Measurements from ENCODE around the gene CHD3. TPM values are rescaled to one million over a fixed set of nuclear protein-coding genes. Genes with fewer than 3 reads are reported as not detected.

CHD3 gene
- total and polyA plus RNA-seq, 2 donors (not counting 1 experiment from before 2014, with no cell fraction given) = 68.1 to 69.1 TPM

- no peak overlapping the region for H3K27ac Mint-ChIP-seq
- intact Hi-C loops (cut with micrococcal nuclease) = no loop called here
- H3K27ac ChIP-seq (ENCODE audit: low read length in 2 of 2) = no peak overlapping the region
- no peaks in the 10 kb centered on the region for H3K79me2 ChIP-seq (ENCODE audit: control insufficient read depth, insufficient read depth, low read length)
- CTCF ChIA-PET = no interaction called here
- no peaks in the 10 kb centered on the region for H4K20me1 ChIP-seq (ENCODE audit: control insufficient read depth, insufficient read depth, low read length, poor library complexity, severe bottlenecking)
- TF ChIP-seq CTCF (IDR thresholded peaks at IDR 0.05) (no peak), EZH2 (IDR thresholded peaks at IDR 0.05; ENCODE audit: borderline replicate concordance, insufficient read depth, low read depth, low read length, poor library complexity, severe bottlenecking) (no peak)
- H3K9me3 ChIP-seq (ENCODE audit: control extremely low read depth in 1 of 3, control insufficient read depth in 2 of 3, insufficient read depth in 1 of 3, low read length in 2 of 3) = no peaks in the 10 kb centered on the region
- H3K4me1 Mint-ChIP-seq = no peaks in the 10 kb centered on the region
- POLR2A ChIA-PET = no interaction called here
- H3K4me1 ChIP-seq (ENCODE audit: control insufficient read depth in 2 of 2, insufficient read depth in 2 of 2, low read length in 2 of 2) = no peaks in the 10 kb centered on the region
- peaks cover 4 to 87% of the 10 kb centered on the region in 2 experiments for H3K36me3 ChIP-seq (replicated peaks in 1 of 2; ENCODE audit: control extremely low read depth in 1 of 2, control insufficient read depth in 1 of 2, extremely low read depth in 1 of 2, insufficient read depth in 2 of 2, low read length in 1 of 2)
- no peak overlapping the region for H2AFZ ChIP-seq (ENCODE audit: insufficient read depth, low read depth, low read length, poor library complexity, severe bottlenecking)
- DNase-seq (no peak), ATAC-seq (ENCODE audit: low read depth) (no peak)
- no peak overlapping the region for H3K4me3 Mint-ChIP-seq
- H3K4me2 ChIP-seq (replicated peaks; ENCODE audit: low read depth, low read length, poor library complexity, severe bottlenecking) = no peak overlapping the region
- no peaks in the 10 kb centered on the region for H3K27me3 Mint-ChIP-seq
- WGBS (ENCODE audit: insufficient coverage) = 98% methylated on average over 20 of the region's 22 CpGs
- no peak overlapping the region for H3K9ac ChIP-seq (ENCODE audit: low read length)
- no peak overlapping the region for H3K4me3 ChIP-seq (ENCODE audit: control extremely low read depth in 1 of 5, extremely low read depth in 1 of 5, insufficient read depth in 1 of 5, low read depth in 2 of 5, low read length in 4 of 5)
- no peaks in the 10 kb centered on the region for H3K9me3 Mint-ChIP-seq (ENCODE audit: insufficient read depth)
- H3K27me3 ChIP-seq (replicated peaks in 1 of 4; ENCODE audit: control extremely low read depth in 1 of 4, control insufficient read depth in 3 of 4, insufficient read depth in 4 of 4, low read length in 3 of 4) = no peaks in the 10 kb centered on the region
Observed at GRCh38 chr17:7903154-7904103, 14.8 kb downstream of the CHD3 start.

GRCh38 chr17:7909089-7909488 is 20.5 kb downstream of the CHD3 start:
- POLR2A ChIA-PET = no interaction called here

More at GRCh38 chr17:7909089-7909488, 20.5 kb downstream of the CHD3 start:
- no peak overlapping the region for H3K27ac ChIP-seq (ENCODE audit: low read length in 2 of 2)
- no peak for ATAC-seq (ENCODE audit: low read depth)
- no peaks in the 10 kb centered on the region for H3K79me2 ChIP-seq (ENCODE audit: control insufficient read depth, insufficient read depth, low read length)
- intact Hi-C loops (cut with micrococcal nuclease) = no loop called here
- Mint-ChIP-seq H3K4me3 (no peak overlapping the region), H3K9me3 (ENCODE audit: insufficient read depth) (no peaks in the 10 kb centered on the region), H3K4me1 (peaks cover 5% of the 10 kb centered on the region), H3K27ac (no peak overlapping the region), H3K27me3 (no peaks in the 10 kb centered on the region)
- H2AFZ ChIP-seq (ENCODE audit: insufficient read depth, low read depth, low read length, poor library complexity, severe bottlenecking) = no peak overlapping the region
- no peak overlapping the region for H3K9ac ChIP-seq (ENCODE audit: low read length)
- WGBS (ENCODE audit: insufficient coverage) = over 99% methylated on average over 22 of the region's 29 CpGs
- peaks cover 7 to 61% of the 10 kb centered on the region in 2 experiments for H3K36me3 ChIP-seq (replicated peaks in 1 of 2; ENCODE audit: control extremely low read depth in 1 of 2, control insufficient read depth in 1 of 2, extremely low read depth in 1 of 2, insufficient read depth in 2 of 2, low read length in 1 of 2)
- H3K4me3 ChIP-seq (ENCODE audit: control extremely low read depth in 1 of 5, extremely low read depth in 1 of 5, insufficient read depth in 1 of 5, low read depth in 2 of 5, low read length in 4 of 5) = no peak overlapping the region
- H3K27me3 ChIP-seq (replicated peaks in 1 of 4; ENCODE audit: control extremely low read depth in 1 of 4, control insufficient read depth in 3 of 4, insufficient read depth in 4 of 4, low read length in 3 of 4) = no peaks in the 10 kb centered on the region
- no peak for TF ChIP-seq CTCF (IDR thresholded peaks at IDR 0.05)
- TF ChIP-seq EZH2 (IDR thresholded peaks at IDR 0.05; ENCODE audit: borderline replicate concordance, insufficient read depth, low read depth, low read length, poor library complexity, severe bottlenecking) = no peak
- DNase-seq = no peak
- CTCF ChIA-PET = interaction anchor here (16.7 kb wide), 1 partner anchor 78 kb away, joined by 284 read pairs; no protein-coding TSS in a partner anchor
- H3K4me2 ChIP-seq (replicated peaks; ENCODE audit: low read depth, low read length, poor library complexity, severe bottlenecking) = no peak overlapping the region
- no peaks in the 10 kb centered on the region for H3K9me3 ChIP-seq (ENCODE audit: control extremely low read depth in 1 of 3, control insufficient read depth in 2 of 3, insufficient read depth in 1 of 3, low read length in 2 of 3)
- H3K4me1 ChIP-seq (ENCODE audit: control insufficient read depth in 2 of 2, insufficient read depth in 2 of 2, low read length in 2 of 2) = no peaks in the 10 kb centered on the region
- no peaks in the 10 kb centered on the region for H4K20me1 ChIP-seq (ENCODE audit: control insufficient read depth, insufficient read depth, low read length, poor library complexity, severe bottlenecking)

All from B cell (primary cell).